Right atrium auricular region (tissue), 2 donors: ENCODE data around the gene MGLL. TPM values are rescaled to one million over a fixed set of nuclear protein-coding genes. Genes with fewer than 3 reads are reported as not detected.

Experiments
- DNase-seq: peaks from one replicate; pipeline ENCODE4 v3.0.0-alpha.2; 2019; ENCODE audit warnings: low spot score
- H3K27ac ChIP-seq, 2 donors: fragments of 200-600 bp; sonication (generic); 1 replicate in 1 of 2; 2 replicates in 1 of 2; pipeline ENCODE4 v1.5.1; 2016 to 2019
- H3K27me3 ChIP-seq, 2 donors: fragments of 200-600 bp; sonication (generic); one replicate each; pipeline versions ENCODE4 v1.5.1 to v1.6.0; 2017 to 2019
- H3K36me3 ChIP-seq: fragments of 200-600 bp; sonication (generic); one replicate; pipeline ENCODE4 v1.5.1; 2016
- H3K4me1 ChIP-seq, 2 donors: fragments of 200-600 bp; sonication (generic); one replicate each; pipeline versions ENCODE4 v1.5.1 to v1.6.0; 2017 to 2019
- H3K4me3 ChIP-seq, 2 donors: fragments of 200-600 bp; sonication (generic); 1 replicate in 1 of 2; 2 replicates in 1 of 2; pipeline ENCODE4 v1.5.1; 2017 to 2019; ENCODE audit warnings: mild to moderate bottlenecking in 1 of 2, moderate library complexity in 1 of 2
- H3K9me3 ChIP-seq, 2 donors: fragments of 200-600 bp; sonication (generic); one replicate each; pipeline ENCODE4 v1.5.1; 2019
- CTCF ChIP-seq, 2 donors: fragments of 200-600 bp; sonication (generic); IDR thresholded peaks; one replicate each; pipeline ENCODE4 v1.5.1; 2019; ENCODE audit warnings: antibody characterized with exemption in 2 of 2
- total RNA-seq, 2 donors: library from RNA; depleted of rRNA; stranded (reverse); fragments of >200 nt; gene quantifications; one replicate each; pipeline ENCODE4 v1.1.0, GENCODE V29; 2016

Gene MGLL
- total RNA-seq, 2 donors from 2014 or later = 36.3 to 46.4 TPM

DNA sequence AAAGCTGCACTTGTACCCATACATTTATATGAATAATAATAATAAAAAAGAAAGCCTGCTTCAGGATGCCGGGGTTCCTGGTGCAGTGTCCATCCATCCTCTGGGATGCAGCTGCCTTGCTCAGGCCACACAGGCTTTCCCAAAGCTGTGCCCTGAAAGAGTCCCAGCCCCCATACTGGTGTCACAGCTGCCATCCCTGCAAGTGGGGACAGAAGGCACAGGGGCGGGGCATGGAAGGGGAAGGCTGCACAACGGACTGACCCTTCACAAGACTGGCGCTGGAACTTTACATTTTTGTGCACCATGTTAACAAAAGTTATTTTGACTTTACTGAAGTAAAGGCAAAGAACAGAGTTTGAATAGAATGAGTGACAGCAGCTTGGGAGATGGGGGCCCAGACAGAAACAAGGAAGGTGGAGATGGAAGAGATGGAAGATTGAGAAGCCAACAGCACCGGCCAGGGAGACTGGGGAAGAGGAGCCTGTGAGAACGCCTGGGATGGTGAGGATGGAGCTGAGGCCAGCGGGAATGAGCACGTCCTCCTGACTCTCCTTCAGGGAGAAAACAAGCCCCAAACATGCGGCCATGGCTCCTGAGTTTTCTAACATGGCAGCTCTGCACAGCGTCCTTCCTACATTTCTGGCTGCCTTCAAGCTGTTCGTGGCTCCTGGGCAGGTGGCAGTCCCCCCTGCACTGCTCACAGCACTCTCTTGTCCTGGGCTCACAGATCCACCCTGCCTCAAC lies 76.5 kb downstream of the MGLL start:
- peak overlapping the region; percentile 81 for H3K27ac ChIP-seq
- peaks cover 0 to 97% of the 10 kb centered on the region in 2 donors for H3K4me1 ChIP-seq
- no peak overlapping the region for H3K4me3 ChIP-seq
- H3K27me3 ChIP-seq = no peaks in the 10 kb centered on the region
- no peak for DNase-seq
- no peak for TF ChIP-seq CTCF (IDR thresholded peaks at IDR 0.05)
- no peaks in the 10 kb centered on the region for H3K9me3 ChIP-seq
- no peaks in the 10 kb centered on the region for H3K36me3 ChIP-seq

DNA sequence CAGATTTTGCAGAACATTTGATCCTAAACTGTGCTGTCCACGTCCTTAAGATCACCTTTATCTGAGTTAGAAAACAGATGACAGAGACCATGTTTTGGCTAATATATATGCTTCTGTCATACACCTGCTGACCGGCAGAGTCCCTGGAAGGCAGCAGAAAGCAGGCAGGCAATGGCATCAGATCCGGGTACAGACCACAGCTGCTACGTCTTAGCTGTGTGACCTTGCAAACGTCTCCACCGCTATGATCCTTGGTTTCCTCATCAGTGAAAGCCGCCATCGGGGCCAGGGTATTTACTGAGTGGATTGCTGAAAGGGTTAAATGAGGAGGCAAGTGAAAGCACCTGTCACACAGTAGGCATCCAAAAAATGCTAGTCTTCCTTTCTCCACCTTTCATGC lies 77.4 kb downstream of the MGLL start:
- no peaks in the 10 kb centered on the region for H3K36me3 ChIP-seq
- no peaks in the 10 kb centered on the region for H3K27me3 ChIP-seq
- H3K9me3 ChIP-seq = no peaks in the 10 kb centered on the region
- no peak for DNase-seq
- H3K27ac ChIP-seq = peak overlapping the region; percentile 51 to 81
- no peak for TF ChIP-seq CTCF (IDR thresholded peaks at IDR 0.05)
- no peak overlapping the region for H3K4me3 ChIP-seq
- peaks cover 0 to 96% of the 10 kb centered on the region in 2 donors for H3K4me1 ChIP-seq

- H3K4me1 ChIP-seq = peaks cover 0 to 96% of the 10 kb centered on the region in 2 donors
Observed at GRCh38 chr3:127744253-127744815, 78.0 kb downstream of the MGLL start.

DNA sequence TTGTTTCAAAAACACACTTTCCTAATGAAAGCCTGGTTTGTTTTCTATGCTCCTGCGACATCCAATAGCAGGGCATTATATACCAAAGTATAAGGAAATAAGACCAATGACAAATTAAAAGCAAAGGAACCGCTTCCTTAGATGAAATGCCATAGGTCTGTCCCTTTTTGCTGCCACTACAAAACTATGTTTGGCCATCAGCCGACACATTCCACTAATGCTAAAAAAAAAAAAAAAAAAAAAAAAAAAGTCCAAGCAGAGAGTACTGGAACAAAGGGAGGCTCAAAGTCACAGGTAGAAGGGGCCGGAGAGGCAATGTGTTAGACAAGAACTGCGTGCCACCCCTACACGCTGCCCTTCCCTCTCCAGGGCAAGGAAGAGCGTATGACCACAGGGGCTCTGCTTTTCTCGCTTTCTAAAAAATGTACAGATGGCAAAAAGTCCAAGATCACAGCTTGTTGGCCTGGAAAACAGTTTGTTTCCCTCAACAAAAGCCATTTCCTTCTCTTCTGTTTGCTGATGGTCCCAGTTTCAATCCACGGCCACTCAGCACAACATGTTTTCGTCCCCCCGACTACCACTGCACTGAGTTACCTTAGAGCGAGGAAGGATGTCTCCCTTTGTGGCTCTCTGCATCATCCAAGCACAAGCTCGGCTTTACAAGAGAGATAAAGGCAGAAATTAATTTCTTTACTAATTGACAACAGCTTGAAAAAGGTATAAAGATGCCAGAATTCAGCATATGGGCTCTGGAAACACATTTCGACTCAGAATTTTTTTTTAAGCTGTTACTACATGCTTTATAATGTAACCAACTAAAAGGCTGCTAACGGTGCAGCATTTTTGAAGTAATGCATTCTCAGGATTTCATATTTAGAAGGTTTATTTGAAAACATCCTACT lies 78.7 kb downstream of the MGLL start:
- H3K4me3 ChIP-seq = no peak overlapping the region
- TF ChIP-seq CTCF (IDR thresholded peaks at IDR 0.05) = no peak
- H3K4me1 ChIP-seq = peaks cover 0 to 94% of the 10 kb centered on the region in 2 donors
- no peak for DNase-seq
- H3K27me3 ChIP-seq = no peaks in the 10 kb centered on the region
- no peaks in the 10 kb centered on the region for H3K36me3 ChIP-seq
- peak overlapping the region; percentile 51 to 76 for H3K27ac ChIP-seq
- H3K9me3 ChIP-seq = no peaks in the 10 kb centered on the region

More at GRCh38 chr3:127744253-127744815, 78.0 kb downstream of the MGLL start:
- Histone ChIP-seq H3K27ac (peak overlapping the region; percentile 51 to 76), H3K9me3 (no peaks in the 10 kb centered on the region), H3K36me3 (no peaks in the 10 kb centered on the region), H3K4me3 (no peak overlapping the region), H3K27me3 (no peaks in the 10 kb centered on the region)
- TF ChIP-seq CTCF (IDR thresholded peaks at IDR 0.05) = no peak
- DNase-seq = no peak

DNA sequence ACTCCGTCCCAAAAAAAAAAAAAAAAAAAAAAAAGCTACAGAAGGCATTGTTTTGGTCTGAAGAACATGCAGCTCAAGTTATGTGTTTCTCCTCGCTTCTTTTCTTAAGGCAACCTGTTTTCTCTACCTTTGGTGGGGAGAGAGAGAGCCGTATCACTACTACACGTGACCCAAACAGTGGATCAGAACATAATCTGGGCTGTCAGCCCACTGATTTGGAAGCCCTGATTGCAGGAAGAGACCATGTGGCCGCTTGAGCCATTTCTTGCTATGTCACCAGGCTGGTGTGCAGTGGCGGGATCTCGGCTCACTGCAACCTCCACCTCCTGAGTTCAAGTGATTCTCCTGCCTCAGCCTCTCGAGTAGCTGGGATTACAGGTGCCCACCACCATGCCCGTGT lies 79.7 kb downstream of the MGLL start:
- no peak for DNase-seq
- H3K4me1 ChIP-seq = peaks cover 0 to 94% of the 10 kb centered on the region in 2 donors
- no peaks in the 10 kb centered on the region for H3K36me3 ChIP-seq
- TF ChIP-seq CTCF (IDR thresholded peaks at IDR 0.05) = no peak
- H3K27me3 ChIP-seq = no peaks in the 10 kb centered on the region
- H3K9me3 ChIP-seq = no peaks in the 10 kb centered on the region
- H3K27ac ChIP-seq = peak overlapping the region; percentile 18 to 76
- H3K4me3 ChIP-seq = no peak overlapping the region
